IMR-90 (cell line): ENCODE measurements around the gene PSMD9.

Experiments
- CTCF ChIP-seq: conservative IDR thresholded peaks from 2 replicates; pipeline ENCODE4 v1.5.1; 2012; ENCODE audit warnings: mild to moderate bottlenecking, low read depth, low read length, improper control_type of control experiment
- MAZ ChIP-seq: IDR thresholded peaks from 2 replicates; pipeline ENCODE4 v1.6.1; 2012; ENCODE audit warnings: low read depth, mild to moderate bottlenecking, low read length, improper control_type of control experiment, moderate library complexity, borderline replicate concordance
- POLR2A ChIP-seq: IDR thresholded peaks from 2 replicates; pipeline ENCODE4 v1.6.1; 2012; ENCODE audit warnings: mild to moderate bottlenecking, low read depth, low read length
- RCOR1 ChIP-seq: IDR thresholded peaks from 2 replicates; pipeline ENCODE4 v1.6.1; 2012; ENCODE audit warnings: mild to moderate bottlenecking, low read length, improper control_type of control experiment; ENCODE audit not compliant: insufficient replicate concordance

- TF ChIP-seq CTCF (no peak), RCOR1 (no peak), POLR2A (no peak), MAZ (no peak)
Observed at GRCh38 chr12:121934309-121934664, 45.7 kb downstream of the PSMD9 start.
